Parathyroid adenoma (tissue), 2 donors: ENCODE measurements around the gene CHST11.

Experiments used
- H2AFZ ChIP-seq: fragments of 300-600 bp; sonication (generic); one replicate; pipeline ENCODE4 v1.7.0; 2017; ENCODE audit warnings: antibody characterized with exemption, mild to moderate bottlenecking
- H3K27ac ChIP-seq: fragments of 300-600 bp; sonication (generic); one replicate; pipeline ENCODE4 v1.7.0; 2017
- H3K27me3 ChIP-seq: fragments of 300-600 bp; sonication (generic); one replicate; pipeline ENCODE4 v1.7.0; 2017; ENCODE audit warnings: low read length; ENCODE audit not compliant: control insufficient read depth, insufficient read depth
- H3K36me3 ChIP-seq: fragments of 300-600 bp; sonication (generic); one replicate; pipeline ENCODE4 v1.7.0; 2017; ENCODE audit warnings: low read length; ENCODE audit not compliant: control insufficient read depth, insufficient read depth
- H3K4me1 ChIP-seq: fragments of 300-600 bp; sonication (generic); one replicate; pipeline ENCODE4 v1.7.0; 2017; ENCODE audit warnings: control low read depth
- H3K4me2 ChIP-seq: fragments of 300-600 bp; sonication (generic); one replicate; pipeline ENCODE4 v1.7.0; 2017; ENCODE audit warnings: low read length
- H3K4me3 ChIP-seq: fragments of 300-600 bp; sonication (generic); one replicate; pipeline ENCODE4 v1.7.0; 2017; ENCODE audit warnings: low read depth, low read length
- H3K79me2 ChIP-seq: fragments of 300-600 bp; sonication (generic); one replicate; pipeline ENCODE4 v1.7.0; 2017; ENCODE audit warnings: control low read depth
- H3K9ac ChIP-seq: fragments of 300-600 bp; sonication (generic); one replicate; pipeline ENCODE4 v1.7.0; 2017; ENCODE audit warnings: mild to moderate bottlenecking
- H3K9me3 ChIP-seq: fragments of 300-600 bp; sonication (generic); one replicate; pipeline ENCODE4 v1.7.0; 2017; ENCODE audit warnings: low read length; ENCODE audit not compliant: control insufficient read depth
- TF ChIP-seq, protein P1 (sequence below): fragments of 300-600 bp; sonication (generic); IDR thresholded peaks from one replicate; pipeline ENCODE4 v1.7.0; 2017; ENCODE audit warnings: antibody characterized with exemption, mild to moderate bottlenecking
- donor health status: primary hyperparathyroidism.

The CHST11 gene

DNA sequence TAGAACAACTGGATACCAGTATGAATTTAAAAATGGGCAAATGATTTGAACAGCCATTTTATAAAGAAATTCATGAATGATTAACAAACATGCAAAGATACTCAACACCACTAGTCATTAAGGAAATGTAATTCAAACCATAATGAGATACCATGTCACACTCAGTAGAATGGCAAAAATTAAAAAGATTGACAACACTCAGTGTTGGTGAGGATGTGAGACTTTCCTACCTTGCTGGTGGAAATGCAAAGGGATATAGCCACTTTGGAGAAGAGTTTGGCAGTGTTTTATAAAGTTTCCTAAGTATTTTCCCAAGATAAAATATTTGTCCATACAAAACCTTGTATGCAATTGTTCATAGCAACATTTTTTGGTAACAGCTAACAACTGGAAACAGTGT lies 6.0 kb upstream of the CHST11 start:
- Histone ChIP-seq H3K9ac (no peak overlapping the region), H3K4me1 (no peaks in the 10 kb centered on the region), H3K79me2 (no peaks in the 10 kb centered on the region), H3K9me3 (no peaks in the 10 kb centered on the region), H3K36me3 (no peaks in the 10 kb centered on the region), H3K27me3 (no peaks in the 10 kb centered on the region), H3K4me2 (no peak overlapping the region), H3K4me3 (no peak overlapping the region), H2AFZ (no peak overlapping the region), H3K27ac (no peak overlapping the region)
- TF ChIP-seq, protein P1, sequence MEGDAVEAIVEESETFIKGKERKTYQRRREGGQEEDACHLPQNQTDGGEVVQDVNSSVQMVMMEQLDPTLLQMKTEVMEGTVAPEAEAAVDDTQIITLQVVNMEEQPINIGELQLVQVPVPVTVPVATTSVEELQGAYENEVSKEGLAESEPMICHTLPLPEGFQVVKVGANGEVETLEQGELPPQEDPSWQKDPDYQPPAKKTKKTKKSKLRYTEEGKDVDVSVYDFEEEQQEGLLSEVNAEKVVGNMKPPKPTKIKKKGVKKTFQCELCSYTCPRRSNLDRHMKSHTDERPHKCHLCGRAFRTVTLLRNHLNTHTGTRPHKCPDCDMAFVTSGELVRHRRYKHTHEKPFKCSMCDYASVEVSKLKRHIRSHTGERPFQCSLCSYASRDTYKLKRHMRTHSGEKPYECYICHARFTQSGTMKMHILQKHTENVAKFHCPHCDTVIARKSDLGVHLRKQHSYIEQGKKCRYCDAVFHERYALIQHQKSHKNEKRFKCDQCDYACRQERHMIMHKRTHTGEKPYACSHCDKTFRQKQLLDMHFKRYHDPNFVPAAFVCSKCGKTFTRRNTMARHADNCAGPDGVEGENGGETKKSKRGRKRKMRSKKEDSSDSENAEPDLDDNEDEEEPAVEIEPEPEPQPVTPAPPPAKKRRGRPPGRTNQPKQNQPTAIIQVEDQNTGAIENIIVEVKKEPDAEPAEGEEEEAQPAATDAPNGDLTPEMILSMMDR: no peak

- TF ChIP-seq, protein P1: no peak
- Histone ChIP-seq H3K79me2 (no peaks in the 10 kb centered on the region), H3K27me3 (no peaks in the 10 kb centered on the region), H3K27ac (no peak overlapping the region), H3K9me3 (no peaks in the 10 kb centered on the region), H3K4me1 (peaks cover 4% of the 10 kb centered on the region), H3K36me3 (no peaks in the 10 kb centered on the region), H3K4me3 (no peak overlapping the region), H2AFZ (no peak overlapping the region), H3K4me2 (no peak overlapping the region), H3K9ac (no peak overlapping the region)
These were observed 4.7 kb upstream of the CHST11 start for GRCh38 chr12:104452087-104452486.

DNA sequence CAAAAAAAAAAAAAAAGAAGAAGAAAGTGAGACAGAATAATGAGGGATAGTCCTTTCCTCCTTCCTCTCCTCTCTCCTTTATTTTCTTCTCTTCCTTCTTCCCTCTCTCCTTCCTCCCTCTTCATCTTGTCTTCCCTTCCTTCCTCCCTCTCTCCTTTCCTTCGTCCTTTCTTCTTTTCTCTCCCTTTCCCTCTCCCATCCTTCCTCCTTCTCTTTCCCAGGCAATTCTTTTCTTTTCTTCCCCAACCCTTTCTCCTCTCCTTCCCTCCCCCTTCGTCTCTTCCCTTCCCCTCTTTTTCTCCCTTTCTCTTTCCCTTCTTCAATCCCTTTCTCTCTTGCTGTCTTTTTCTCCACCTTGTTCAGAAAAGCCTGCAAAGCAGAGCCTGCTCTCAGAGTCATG lies 3.6 kb upstream of the CHST11 start:
- Histone ChIP-seq H3K4me2 (no peak overlapping the region), H3K36me3 (no peaks in the 10 kb centered on the region)

GRCh38 chr12:104454997-104455396 lies 1.8 kb upstream of the CHST11 start:
- Histone ChIP-seq H3K27me3 (no peaks in the 10 kb centered on the region), H3K27ac (no peak overlapping the region), H2AFZ (no peak overlapping the region), H3K4me3 (no peak overlapping the region), H3K9ac (no peak overlapping the region), H3K9me3 (no peaks in the 10 kb centered on the region), H3K4me1 (peaks cover 7% of the 10 kb centered on the region), H3K4me2 (no peak overlapping the region), H3K36me3 (no peaks in the 10 kb centered on the region), H3K79me2 (no peaks in the 10 kb centered on the region)
- TF ChIP-seq, protein P1: no peak

More for the DNA sequence above, 3.6 kb upstream of the CHST11 start:
- Histone ChIP-seq H3K27me3 (no peaks in the 10 kb centered on the region), H3K9ac (no peak overlapping the region), H3K27ac (no peak overlapping the region), H2AFZ (no peak overlapping the region), H3K4me1 (peaks cover 6% of the 10 kb centered on the region), H3K79me2 (no peaks in the 10 kb centered on the region), H3K4me3 (no peak overlapping the region), H3K9me3 (no peaks in the 10 kb centered on the region)
- TF ChIP-seq, protein P1: no peak

DNA sequence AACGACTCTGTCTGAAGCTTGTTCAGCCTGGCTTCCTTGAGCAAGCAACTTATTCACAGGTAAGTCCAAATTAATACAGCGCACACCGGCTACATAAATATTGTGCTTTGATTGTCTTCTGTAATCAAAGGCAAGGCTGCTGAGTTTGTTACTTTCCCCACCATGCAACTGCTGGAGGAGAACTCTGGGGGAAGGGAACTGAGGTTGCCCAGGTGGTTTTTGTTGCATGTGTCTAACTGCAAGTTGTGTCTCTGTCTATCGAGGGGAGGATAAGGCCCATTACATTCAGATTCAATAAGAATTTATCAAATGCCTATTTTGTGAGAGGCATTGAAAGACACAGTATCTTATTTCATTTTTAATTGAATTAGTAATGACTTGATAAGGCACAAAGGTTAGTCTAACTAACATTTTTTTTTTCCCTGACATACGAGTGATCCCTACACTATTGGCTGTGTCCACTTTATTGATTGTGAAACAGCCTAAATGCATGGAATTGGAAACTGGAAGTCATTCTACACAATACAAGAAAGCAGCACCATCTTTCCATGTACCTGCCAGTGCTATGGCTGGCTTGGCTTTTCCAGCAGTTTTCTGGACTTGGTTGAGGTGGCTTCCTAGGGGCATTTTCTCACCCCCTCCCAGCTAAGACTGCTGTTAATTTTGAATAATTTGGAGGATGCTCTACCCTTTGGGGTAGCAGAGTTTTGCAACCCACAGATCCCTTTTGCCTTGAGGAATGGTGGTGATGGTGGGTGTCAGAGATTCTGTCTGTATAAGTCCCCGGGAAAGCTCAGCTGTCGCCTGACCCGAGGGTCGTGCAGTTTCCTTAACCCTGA lies 951 bp upstream of the CHST11 start:
- peak overlapping the region; percentile 98 for H2AFZ ChIP-seq
- peak overlapping the region; percentile 62 for H3K4me3 ChIP-seq
- H3K9ac ChIP-seq: no peak overlapping the region
- no peaks in the 10 kb centered on the region for H3K36me3 ChIP-seq
- H3K27me3 ChIP-seq: no peaks in the 10 kb centered on the region
- no peaks in the 10 kb centered on the region for H3K9me3 ChIP-seq
- TF ChIP-seq, protein P1: no peak
- no peaks in the 10 kb centered on the region for H3K79me2 ChIP-seq
- peaks cover 7% of the 10 kb centered on the region for H3K4me1 ChIP-seq
- no peak overlapping the region for H3K27ac ChIP-seq
- H3K4me2 ChIP-seq: peak overlapping the region; percentile 77
